HCT116 (cell line): ENCODE data around the gene ZPBP.

ENCODE experiments used
- CTCF ChIP-seq, 3 experiments: fragments of 200-600 bp in 1 of 3; sonication (generic) in 1 of 3; IDR thresholded peaks in 2 of 3; conservative IDR thresholded peaks in 1 of 3; 2 replicates each; pipeline ENCODE4 v1.5.1; 2012 to 2017; ENCODE audit warnings: low read depth in 2 of 3, low read length in 2 of 3, antibody characterized with exemption in 1 of 3, borderline replicate concordance in 1 of 3, control low read depth in 1 of 3, mild to moderate bottlenecking in 1 of 3, mixed read lengths in 1 of 3, mixed run types in 1 of 3, moderate library complexity in 1 of 3; ENCODE audit not compliant: insufficient read depth in 1 of 3
- FOSL1 ChIP-seq: IDR thresholded peaks from 2 replicates; pipeline ENCODE4 v1.6.1; 2012; ENCODE audit warnings: low read depth
- SP1 ChIP-seq: IDR thresholded peaks from 2 replicates; pipeline ENCODE4 v1.6.1; 2012; ENCODE audit warnings: low read depth
- ZBTB33 ChIP-seq: IDR thresholded peaks from 2 replicates; pipeline ENCODE4 v1.6.1; 2011; ENCODE audit warnings: mild to moderate bottlenecking, low read length, moderate library complexity; ENCODE audit not compliant: insufficient replicate concordance; ENCODE audit errors: extremely low read depth

GRCh38 chr7:50138101-50138500 is 45.1 kb upstream of the ZPBP start:
- TF ChIP-seq ZBTB33 (no peak), CTCF (IDR thresholded peaks at IDR 0.05 in 2 of 3, conservative IDR thresholded peaks at IDR 0.05 in 1 of 3; ENCODE audit: borderline replicate concordance in 1 of 3, insufficient read depth in 1 of 3, low read depth in 2 of 3, low read length in 2 of 3) (no peak), SP1 (no peak), FOSL1 (no peak)
